CD4-positive, CD25-positive, alpha-beta regulatory T cell (primary cell): Measurements from ENCODE around the gene COA5. TPM values are rescaled to one million over a fixed set of nuclear protein-coding genes. Genes with fewer than 3 reads are reported as not detected.
A peak's percentile ranks its signal among the peaks of the same experiment; 100 is the strongest.

Experiments
- ATAC-seq, 2 donors: fragments of 150-1000 bp; cut with Tn5 transposase; one replicate each; pipeline ENCODE4 v1.10.0; 2021; ENCODE audit warnings: low read depth in 2 of 2, moderate number of reproducible peaks in 2 of 2, moderate library complexity in 1 of 2
- DNase-seq, 3 donors: peaks; one replicate each; pipeline versions ENCODE4 v3.0.0 to v3.0.0-alpha.2; 2012 to 2022; ENCODE audit warnings: mixed read lengths in 1 of 3
- H3K27ac ChIP-seq: one replicate; pipeline ENCODE4 v1.7.0; 2013; ENCODE audit warnings: mild to moderate bottlenecking, low read length; ENCODE audit not compliant: insufficient read depth, poor library complexity, severe bottlenecking
- H3K27me3 ChIP-seq: one replicate; pipeline ENCODE4 v1.7.0; 2013; ENCODE audit warnings: low read length; ENCODE audit not compliant: control insufficient read depth, insufficient read depth
- H3K36me3 ChIP-seq: one replicate; pipeline ENCODE4 v1.7.0; 2013; ENCODE audit warnings: mild to moderate bottlenecking, low read length, moderate library complexity; ENCODE audit not compliant: control insufficient read depth, insufficient read depth
- H3K4me1 ChIP-seq: 2 replicates; pipeline ENCODE4 v1.7.0; 2013; ENCODE audit warnings: mild to moderate bottlenecking, low read length; ENCODE audit not compliant: insufficient read depth, control insufficient read depth, poor library complexity, severe bottlenecking
- H3K4me3 ChIP-seq: one replicate; pipeline ENCODE4 v1.7.0; 2013; ENCODE audit warnings: low read depth, mild to moderate bottlenecking, low read length, moderate library complexity
- H3K9me3 ChIP-seq, 2 experiments: 1 replicate in 1 of 2; 2 replicates in 1 of 2; pipeline ENCODE4 v1.7.0; 2013; ENCODE audit warnings: low read length in 2 of 2, mild to moderate bottlenecking in 1 of 2, moderate library complexity in 1 of 2; ENCODE audit not compliant: control insufficient read depth in 2 of 2
- H3K27ac Mint-ChIP-seq, 3 donors: one replicate each; pipeline ENCODE4 v1.8.0; 2020 to 2022; ENCODE audit warnings: mild to moderate bottlenecking in 3 of 3, mixed read lengths in 3 of 3, moderate library complexity in 2 of 3
- H3K27me3 Mint-ChIP-seq: one replicate; pipeline ENCODE4 v1.8.0; 2022; ENCODE audit warnings: mild to moderate bottlenecking, mixed read lengths
- H3K36me3 Mint-ChIP-seq: one replicate; pipeline ENCODE4 v1.8.0; 2020; ENCODE audit warnings: mixed read lengths
- H3K4me1 Mint-ChIP-seq, 4 donors: one replicate each; pipeline ENCODE4 v1.8.0; 2020 to 2022; ENCODE audit warnings: mixed read lengths in 4 of 4, mild to moderate bottlenecking in 1 of 4
- H3K4me3 Mint-ChIP-seq, 4 donors: one replicate each; pipeline ENCODE4 v1.8.0; 2020 to 2022; ENCODE audit warnings: mild to moderate bottlenecking in 4 of 4, mixed read lengths in 4 of 4, moderate library complexity in 3 of 4
- H3K9me3 Mint-ChIP-seq, 7 donors: one replicate each; pipeline ENCODE4 v1.8.0; 2020 to 2022; ENCODE audit warnings: mixed read lengths in 7 of 7, mild to moderate bottlenecking in 3 of 7, moderate library complexity in 2 of 7
- polyA plus RNA-seq, 4 donors: library from polyadenylated mRNA; unstranded; fragments of 300-500 nt; fragmentation: Illumina TruSeq; gene quantifications; one replicate each; pipeline ENCODE4 v1.2.3, GENCODE V29; 2021
- total RNA-seq: library from RNA; stranded (reverse); gene quantifications from one replicate; pipeline ENCODE4 v1.2.3, GENCODE V29; 2022

COA5 gene
- total and polyA plus RNA-seq, 5 donors from 2014 or later, result 20.4 to 40.7 (median 37.5) TPM

- Histone ChIP-seq H3K36me3 (peaks cover 97% of the 10 kb centered on the region), H3K27me3 (no peaks in the 10 kb centered on the region), H3K27ac (no peak overlapping the region), H3K4me1 (no peaks in the 10 kb centered on the region), H3K9me3 (no peaks in the 10 kb centered on the region), H3K4me3 (no peak overlapping the region)
- Mint-ChIP-seq H3K4me3 (no peak overlapping the region), H3K4me1 (peaks cover 5 to 31% (median 10%) of the 10 kb centered on the region in 4 donors), H3K9me3 (no peaks in the 10 kb centered on the region), H3K36me3 (peaks cover 62% of the 10 kb centered on the region), H3K27ac (peak overlapping the region; percentile 21 to 72 (median 52)), H3K27me3 (no peaks in the 10 kb centered on the region)
- ATAC-seq (peak in 1 of 2 donors; percentile 31), DNase-seq (no peak)
These were observed 51.8 kb downstream of the COA5 start for GRCh38 chr2:98556344-98557033.

GRCh38 chr2:98555696-98556095, 52.6 kb downstream of the COA5 start:
- Histone ChIP-seq H3K36me3 (peaks cover 92% of the 10 kb centered on the region), H3K4me3 (no peak overlapping the region)

DNA sequence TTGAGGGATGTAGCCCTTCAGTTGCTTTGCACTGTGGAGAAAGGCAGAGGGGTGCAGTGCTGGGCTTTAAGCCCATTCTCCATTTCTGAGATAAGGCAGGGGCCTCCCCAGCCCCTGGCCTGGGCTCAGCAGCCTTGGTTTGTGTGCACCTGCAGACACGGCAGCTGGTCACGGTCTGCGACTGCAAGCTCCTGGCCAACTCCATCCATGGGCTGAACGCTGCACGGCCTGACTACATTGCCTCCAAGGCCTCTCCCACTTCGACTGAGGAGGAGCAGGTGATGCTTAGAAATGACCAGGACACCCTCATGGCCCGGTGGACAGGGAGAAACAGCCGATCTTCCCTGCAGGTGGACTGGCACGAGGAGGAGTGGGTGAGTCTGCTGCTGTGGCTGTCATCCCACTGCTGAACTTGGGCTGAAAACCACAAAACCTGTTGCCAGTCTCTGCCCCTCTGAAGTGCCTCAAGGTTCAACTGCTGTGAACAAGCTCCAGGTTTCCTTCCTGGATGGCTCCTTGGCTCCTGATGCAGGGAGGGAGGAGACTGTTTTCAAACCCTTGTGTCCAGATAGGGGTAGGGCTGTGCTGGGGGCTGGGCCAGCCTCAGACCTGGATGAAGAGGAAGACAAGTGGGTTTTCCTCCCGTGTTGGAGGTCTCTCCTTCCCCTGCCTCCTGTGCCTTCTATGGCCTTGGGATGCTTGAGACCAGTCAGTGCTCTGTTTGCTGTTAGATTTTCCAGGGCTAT, 54.0 kb downstream of the COA5 start:
- Histone ChIP-seq H3K4me3 (no peak overlapping the region), H3K9me3 (no peaks in the 10 kb centered on the region), H3K27me3 (no peaks in the 10 kb centered on the region), H3K27ac (no peak overlapping the region), H3K4me1 (no peaks in the 10 kb centered on the region), H3K36me3 (peaks cover 89% of the 10 kb centered on the region)
- H3K4me1 Mint-ChIP-seq, result peaks cover 0 to 30% (median 5%) of the 10 kb centered on the region in 4 donors
- DNase-seq (no peak), ATAC-seq (no peak)
- H3K9me3 Mint-ChIP-seq, result no peaks in the 10 kb centered on the region
- H3K4me3 Mint-ChIP-seq, result no peak overlapping the region
- H3K27me3 Mint-ChIP-seq, result no peaks in the 10 kb centered on the region
- H3K27ac Mint-ChIP-seq, result peak overlapping the region; percentile 16 to 92 (median 34)
- H3K36me3 Mint-ChIP-seq, result peaks cover 56% of the 10 kb centered on the region

More at GRCh38 chr2:98555696-98556095, 52.6 kb downstream of the COA5 start:
- no peaks in the 10 kb centered on the region for H3K27me3 Mint-ChIP-seq
- H3K9me3 Mint-ChIP-seq, result no peaks in the 10 kb centered on the region
- Histone ChIP-seq H3K9me3 (no peaks in the 10 kb centered on the region), H3K27ac (no peak overlapping the region), H3K4me1 (no peaks in the 10 kb centered on the region), H3K27me3 (no peaks in the 10 kb centered on the region)
- no peak for ATAC-seq
- no peak overlapping the region for H3K4me3 Mint-ChIP-seq
- H3K36me3 Mint-ChIP-seq, result peaks cover 59% of the 10 kb centered on the region
- H3K4me1 Mint-ChIP-seq, result peaks cover 4 to 31% (median 9%) of the 10 kb centered on the region in 4 donors
- DNase-seq, result no peak
- no peak overlapping the region for H3K27ac Mint-ChIP-seq

DNA sequence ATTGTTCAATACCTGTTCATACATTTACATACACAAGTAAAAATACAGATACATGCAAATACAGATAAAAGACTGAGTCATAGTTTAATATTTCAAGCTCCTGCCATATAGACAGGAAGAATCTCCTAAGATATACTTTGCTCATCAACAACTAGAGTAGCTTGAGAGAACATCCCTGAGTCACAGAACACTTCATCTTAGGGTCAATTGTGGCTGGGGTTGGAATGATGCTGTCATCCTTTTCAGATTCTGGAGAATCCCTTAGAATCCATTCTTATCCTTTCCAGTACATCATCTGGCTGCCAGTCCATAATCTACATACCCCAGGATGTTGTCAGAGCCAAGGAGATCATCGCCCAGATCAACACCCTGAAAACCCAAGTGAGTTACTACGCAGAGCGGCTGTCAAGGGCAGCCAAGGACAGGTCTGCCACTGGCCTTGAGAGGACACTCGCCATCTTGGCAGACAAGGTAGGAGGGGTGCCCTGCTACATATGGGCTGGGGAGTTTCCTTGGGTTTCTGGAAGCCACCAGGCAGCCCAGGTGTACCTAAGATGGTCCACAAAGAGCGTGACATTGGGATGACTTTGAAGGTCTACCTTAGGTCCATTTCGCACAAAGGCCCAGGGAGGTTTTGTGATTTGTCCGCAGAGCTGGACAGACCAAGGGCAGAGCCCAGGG, 55.7 kb downstream of the COA5 start:
- Histone ChIP-seq H3K36me3 (peaks cover 87% of the 10 kb centered on the region), H3K9me3 (no peaks in the 10 kb centered on the region), H3K4me3 (no peak overlapping the region), H3K4me1 (no peaks in the 10 kb centered on the region), H3K27ac (no peak overlapping the region), H3K27me3 (no peaks in the 10 kb centered on the region)
- Mint-ChIP-seq H3K36me3 (peaks cover 45% of the 10 kb centered on the region), H3K27ac (peak overlapping the region in 2 of 3 donors; percentile 46 to 56), H3K9me3 (no peaks in the 10 kb centered on the region), H3K4me3 (no peak overlapping the region), H3K4me1 (peaks cover 0 to 15% (median 9%) of the 10 kb centered on the region in 4 donors), H3K27me3 (no peaks in the 10 kb centered on the region)
- DNase-seq (no peak), ATAC-seq (no peak)

GRCh38 chr2:98551316-98551715, 57.0 kb downstream of the COA5 start:
- H3K4me3 ChIP-seq, result no peak overlapping the region
- DNase-seq (no peak), ATAC-seq (no peak)
- H3K27me3 ChIP-seq, result no peaks in the 10 kb centered on the region
- peaks cover 89% of the 10 kb centered on the region for H3K36me3 ChIP-seq
- Mint-ChIP-seq H3K27ac (peak overlapping the region in 1 of 3 donors; percentile 71), H3K9me3 (no peaks in the 10 kb centered on the region), H3K4me1 (peaks cover 0 to 25% (median 11%) of the 10 kb centered on the region in 4 donors), H3K27me3 (no peaks in the 10 kb centered on the region), H3K36me3 (peaks cover 52% of the 10 kb centered on the region), H3K4me3 (no peak overlapping the region)
- no peak overlapping the region for H3K27ac ChIP-seq
- H3K4me1 ChIP-seq, result no peaks in the 10 kb centered on the region
- H3K9me3 ChIP-seq, result no peaks in the 10 kb centered on the region

DNA sequence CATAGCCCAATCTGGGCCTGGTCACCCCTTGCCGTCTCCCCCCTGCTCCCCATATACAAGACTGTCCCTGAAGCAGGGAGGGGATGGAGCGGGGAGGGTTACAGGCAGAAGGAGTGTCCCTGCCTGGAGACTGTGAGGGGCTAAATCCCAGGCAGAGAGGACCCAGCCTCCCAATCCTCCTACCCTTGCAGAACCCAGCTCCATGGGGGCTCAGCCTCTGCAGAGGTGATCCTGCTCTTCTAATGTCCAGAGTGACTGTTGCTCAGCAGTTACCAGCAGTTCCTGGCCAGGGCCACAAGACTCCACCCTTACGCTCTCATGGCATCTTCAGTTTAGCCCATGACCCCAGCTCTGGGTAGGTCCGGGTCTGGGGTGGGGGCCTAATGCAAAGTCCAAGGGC, 58.1 kb downstream of the COA5 start:
- peaks cover 89% of the 10 kb centered on the region for H3K36me3 ChIP-seq
- no peak for DNase-seq
- Mint-ChIP-seq H3K27ac (peak overlapping the region; percentile 30 to 77 (median 71)), H3K4me3 (no peak overlapping the region), H3K4me1 (peaks cover 0 to 22% (median 8%) of the 10 kb centered on the region in 4 donors), H3K9me3 (no peaks in the 10 kb centered on the region), H3K27me3 (no peaks in the 10 kb centered on the region), H3K36me3 (peaks cover 58% of the 10 kb centered on the region)
- ATAC-seq, result no peak
- H3K27ac ChIP-seq, result no peak overlapping the region
- H3K9me3 ChIP-seq, result no peaks in the 10 kb centered on the region
- H3K4me1 ChIP-seq, result no peaks in the 10 kb centered on the region
- H3K27me3 ChIP-seq, result no peaks in the 10 kb centered on the region
- H3K4me3 ChIP-seq, result no peak overlapping the region
